Omental fat pad (tissue), 4 donors: ENCODE measurements around the gene SLC36A2. TPM values are rescaled to one million over a fixed set of nuclear protein-coding genes. Genes with fewer than 3 reads are reported as not detected.
"Not testable (repeated sequence)": the region's sequence is repeated elsewhere in the genome, so short reads cannot be mapped to it uniquely, and the experiment has no call there.

Source experiments
- ATAC-seq: fragments of 150-250 bp; one replicate; pipeline ENCODE4 v1.9.1; 2016; ENCODE audit warnings: mild to moderate bottlenecking, moderate library complexity; ENCODE audit not compliant: low FRiP score
- DNase-seq: peaks from one replicate; pipeline ENCODE4 v3.0.0-alpha.2; 2019; ENCODE audit warnings: low spot score
- CTCF ChIP-seq, 3 donors: fragments of 450-650 bp; IDR thresholded peaks; one replicate each; pipeline ENCODE4 v1.5.1; 2016 to 2017; ENCODE audit warnings: antibody characterized with exemption in 3 of 3, mild to moderate bottlenecking in 3 of 3, moderate library complexity in 2 of 3
- total RNA-seq, 4 donors: library from RNA; depleted of rRNA; stranded (reverse); fragments of >200 nt; gene quantifications; one replicate each; pipeline ENCODE4 v1.1.0, GENCODE V29; 2016

Gene SLC36A2
- total RNA-seq, 4 donors from 2014 or later = 0.47 TPM; not detected in 3

GRCh38 chr5:151315998-151316597, 31.3 kb downstream of the SLC36A2 start:
- TF ChIP-seq CTCF (IDR thresholded peaks at IDR 0.05) = peak in 2 of 3 donors; percentile 25 to 44
- peak; percentile 76 for DNase-seq

DNA sequence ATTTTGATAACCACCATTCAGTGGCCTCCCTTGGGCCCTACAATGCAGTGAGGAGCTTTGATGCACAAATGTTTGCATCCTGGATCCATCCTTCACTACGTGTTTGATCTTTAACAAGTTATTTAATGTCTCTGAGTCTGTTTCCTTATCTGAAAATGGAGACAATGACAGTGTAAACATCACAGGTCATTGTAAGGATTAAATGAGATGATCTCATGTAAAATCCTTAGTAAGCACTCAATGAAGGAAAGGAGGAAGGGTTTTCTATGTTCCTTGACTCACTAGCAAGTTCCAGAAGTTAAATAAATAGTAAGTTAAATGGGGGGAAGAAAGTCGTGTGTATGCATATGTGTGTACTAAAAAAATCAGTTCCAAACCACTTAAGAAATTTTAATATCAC, 34.0 kb downstream of the SLC36A2 start:
- DNase-seq (no peak), ATAC-seq (no peak)
- TF ChIP-seq CTCF (IDR thresholded peaks at IDR 0.05) = no peak

More at GRCh38 chr5:151315998-151316597, 31.3 kb downstream of the SLC36A2 start:
- ATAC-seq = peak; percentile 84

GRCh38 chr5:151312756-151313324, 34.5 kb downstream of the SLC36A2 start:
- TF ChIP-seq CTCF (IDR thresholded peaks at IDR 0.05) = no peak
- no peak for DNase-seq
- no peak for ATAC-seq

DNA sequence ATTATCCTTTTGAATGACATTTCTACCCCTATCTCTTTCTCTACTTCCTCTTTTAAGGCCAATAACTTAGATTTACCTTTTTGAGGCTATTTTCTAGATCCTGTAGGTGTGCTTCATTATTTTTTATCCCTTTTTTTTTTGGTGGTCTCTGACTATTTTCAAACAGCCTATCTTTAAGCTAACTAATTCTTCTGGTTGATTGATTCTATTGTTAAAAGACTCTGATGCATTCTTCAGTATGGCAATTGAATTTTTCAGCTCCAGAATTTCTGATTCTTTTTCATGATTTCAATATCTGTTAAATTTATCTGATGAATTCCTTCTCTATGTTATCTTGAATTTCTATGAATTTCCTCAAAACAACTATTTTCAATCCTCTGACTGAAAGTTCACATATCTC, 36.4 kb downstream of the SLC36A2 start:
- no peak for ATAC-seq
- TF ChIP-seq CTCF (IDR thresholded peaks at IDR 0.05) = no peak

DNA sequence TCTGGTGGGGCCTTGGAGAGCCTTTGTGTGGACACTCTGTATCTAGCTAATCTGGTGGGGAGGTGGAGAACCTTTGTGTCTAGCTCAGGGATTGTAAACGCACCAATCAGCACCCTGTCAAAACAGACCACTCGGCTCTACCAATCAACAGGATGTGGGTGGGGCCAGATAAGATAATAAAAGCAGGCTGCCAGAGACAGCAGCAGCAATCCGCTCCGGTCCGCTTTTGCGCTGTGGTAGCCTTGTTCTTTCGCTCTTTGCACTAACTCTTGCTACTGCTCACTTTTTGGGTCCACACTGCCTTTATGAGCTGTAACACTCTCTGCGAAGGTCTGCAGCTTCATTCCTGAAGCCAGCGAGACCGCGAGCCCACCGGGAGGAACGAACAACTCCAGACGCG, 37.5 kb downstream of the SLC36A2 start:
- ATAC-seq, DNase-seq: not testable (repeated sequence)

More for the DNA sequence above, 36.4 kb downstream of the SLC36A2 start:
- DNase-seq = no peak

DNA sequence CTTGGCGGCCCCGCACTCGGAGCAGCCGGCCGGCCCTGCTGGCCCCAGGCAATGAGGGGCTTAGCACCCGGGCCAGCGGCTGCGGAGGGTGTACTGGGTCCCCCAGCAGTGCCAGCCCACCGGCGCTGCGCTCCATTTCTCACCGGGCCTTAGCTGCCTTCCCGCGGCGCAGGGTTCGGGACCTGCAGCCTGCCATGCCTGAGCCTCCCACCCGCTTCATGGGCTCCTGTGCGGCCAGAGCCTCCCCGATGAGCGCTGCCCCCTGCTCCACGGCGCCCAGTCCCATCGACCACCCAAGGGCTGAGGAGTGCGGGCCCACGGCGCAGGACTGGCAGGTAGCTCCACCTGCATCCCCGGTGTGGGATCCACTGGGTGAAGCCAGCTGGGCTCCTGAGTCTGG, 38.1 kb downstream of the SLC36A2 start:
- ATAC-seq, DNase-seq: not testable (repeated sequence)

- ATAC-seq (no peak), DNase-seq (no peak)
- TF ChIP-seq CTCF (IDR thresholded peaks at IDR 0.05) = no peak
Observed at GRCh38 chr5:151303666-151304065, 43.7 kb downstream of the SLC36A2 start, which contains the start of gene SLC36A3. TSS of gene SLC36A3 (minus strand) at chr5:151303766. CDS start at chr5:151303354, 412 bp downstream.
